ENCODE measurements around the gene ENAH. TPM values are rescaled to one million over a fixed set of nuclear protein-coding genes. Genes with fewer than 3 reads are reported as not detected.

ENAH gene
- total and polyA plus RNA-seq, 9 of the 15 experiments (the other 6 are each of a cell fraction or from before 2014, with no cell fraction given) = 0.03 to 1.2 (median 0.15) TPM

- Histone ChIP-seq H3K4me1 (replicated peaks in 1 of 2; ENCODE audit: control insufficient read depth in 2 of 2, insufficient read depth in 2 of 2, low read length in 2 of 2) (peaks cover 0 to 16% of the 10 kb centered on the region in 2 experiments; a peak in 3 of 5 replicates), H3K36me3 (ENCODE audit: control insufficient read depth, insufficient read depth, low read length) (no peaks in the 10 kb centered on the region), H4K20me1 (replicated peaks; ENCODE audit: control insufficient read depth, insufficient read depth, low read length) (no peaks in the 10 kb centered on the region), H3K4me3 (no peak overlapping the region), H3K27me3 (ENCODE audit: control insufficient read depth in 2 of 2, insufficient read depth in 2 of 2, low read length in 2 of 2) (peaks cover 14 to 30% of the 10 kb centered on the region in 2 experiments; a peak in 3 of 5 replicates), H3K9me1 (ENCODE audit: control insufficient read depth, insufficient read depth, low read length) (no peaks in the 10 kb centered on the region), H3K9me3 (replicated peaks; ENCODE audit: control insufficient read depth, insufficient read depth, low read depth, low read length) (no peaks in the 10 kb centered on the region), H2AFZ (ENCODE audit: low read depth, low read length) (no peak overlapping the region), H3K27ac (ENCODE audit: extremely low read depth, low read depth, low read length) (no peak overlapping the region), H3K79me2 (ENCODE audit: control insufficient read depth, insufficient read depth, low read length) (no peaks in the 10 kb centered on the region), H3K4me2 (ENCODE audit: insufficient read depth, low read length) (no peak overlapping the region), H3K9ac (ENCODE audit: insufficient read depth in 1 of 2, low read depth in 2 of 2, low read length in 2 of 2) (no peak overlapping the region)
- BruUV-seq (replicated peaks) = no TSS peak
- 32% methylated on average over 12 of the region's 13 CpGs for WGBS (ENCODE audit: insufficient coverage, low coverage, missing lambda C conversion rate)
- DNase-seq (ENCODE audit: extremely low read depth in 1 of 4, low spot score in 3 of 4) (no peak), ATAC-seq (no peak; the same call in 2 of the 3 replicates), FAIRE-seq (no peak)
- in situ Hi-C loops (cut with MboI) = loop anchor here (10.0 kb wide), 3 partner anchors 370 to 720 kb away; no protein-coding TSS in a partner anchor
- CTCF ChIA-PET (ENCODE audit: low intra/inter-chr PET ratio) = interaction anchor here (0.5 to 4.3 kb wide), 18 partner anchors 79 to 719 kb away, joined by 3 to 133 read pairs (median 6); partner anchors contain the start of gene PYCR2
- intact Hi-C loops (cut with micrococcal nuclease) = loop anchor here (2.0 kb wide), 2 partner anchors 298 to 370 kb away; no protein-coding TSS in a partner anchor
- POLR2A ChIA-PET = interaction anchor here (0.7 to 1.0 kb wide), 3 partner anchors 247 to 298 kb away, joined by 3 to 5 read pairs (median 3); no protein-coding TSS in a partner anchor
- TF ChIP-seq ZNF717 (CRISPR knock-in tag; IDR thresholded peaks at IDR 0.05) = no peak
- 0 out of 4 replicates have a peak, but pooled peaks of 1 of the 2 experiments have one; percentile 39 for TF ChIP-seq FOXA3 (CRISPR knock-in tag; conservative IDR thresholded peaks at IDR 0.05 in 1 of 2, IDR thresholded peaks at IDR 0.05 in 1 of 2)
Observed at GRCh38 chr1:225474439-225474985, 178.4 kb downstream of the ENAH start.
